Amniotic stem cell (primary cell): Measurements from ENCODE around the gene CPPED1.
A peak's percentile ranks its signal among the peaks of the same experiment; 100 is the strongest.
"Not testable (repeated sequence)": the region's sequence is repeated elsewhere in the genome, so short reads cannot be mapped to it uniquely, and the experiment has no call there.

ENCODE experiments used
- DNase-seq: peaks from one replicate; lab custom pipeline; 2025; lab: John Stamatoyannopoulos, UW

CPPED1 gene

GRCh38 chr16:12802048-12802447, 1.6 kb downstream of the CPPED1 start:
- DNase-seq, result no peak

GRCh38 chr16:12801511-12802042, 2.1 kb downstream of the CPPED1 start:
- peak; percentile 71 for DNase-seq

GRCh38 chr16:12800817-12801216, 2.9 kb downstream of the CPPED1 start:
- DNase-seq, result no peak

- not testable (repeated sequence) for DNase-seq
Measured at GRCh38 chr16:12799996-12800395, 3.7 kb downstream of the CPPED1 start.

GRCh38 chr16:12798846-12799245, 4.8 kb downstream of the CPPED1 start:
- no peak for DNase-seq

GRCh38 chr16:12798171-12798570, 5.5 kb downstream of the CPPED1 start:
- no peak for DNase-seq

- DNase-seq, result no peak
Measured at GRCh38 chr16:12796498-12796897, 7.2 kb downstream of the CPPED1 start.

- DNase-seq, result no peak
Measured at GRCh38 chr16:12794486-12795387, 8.9 kb downstream of the CPPED1 start.

- no peak for DNase-seq
Measured at GRCh38 chr16:12793865-12794240, 9.8 kb downstream of the CPPED1 start.

- DNase-seq, result no peak
Measured at GRCh38 chr16:12793120-12793864, 10.4 kb downstream of the CPPED1 start.

- DNase-seq, result not testable (repeated sequence)
Measured at GRCh38 chr16:12792528-12792927, 11.2 kb downstream of the CPPED1 start.

- no peak for DNase-seq
Measured at GRCh38 chr16:12791340-12791739, 12.3 kb downstream of the CPPED1 start.

- no peak for DNase-seq
Measured at GRCh38 chr16:12788758-12789157, 14.9 kb downstream of the CPPED1 start.

- no peak for DNase-seq
Measured at GRCh38 chr16:12786081-12786480, 17.6 kb downstream of the CPPED1 start.

GRCh38 chr16:12784076-12784475, 19.6 kb downstream of the CPPED1 start:
- DNase-seq, result no peak

GRCh38 chr16:12781777-12782176, 21.9 kb downstream of the CPPED1 start:
- no peak for DNase-seq

GRCh38 chr16:12780467-12780866, 23.2 kb downstream of the CPPED1 start:
- DNase-seq, result no peak

GRCh38 chr16:12778726-12779125, 25.0 kb downstream of the CPPED1 start:
- no peak for DNase-seq

- DNase-seq, result no peak
Measured at GRCh38 chr16:12775656-12776236, 27.9 kb downstream of the CPPED1 start.

GRCh38 chr16:12773221-12773620, 30.5 kb downstream of the CPPED1 start:
- no peak for DNase-seq

GRCh38 chr16:12771341-12771798, 32.3 kb downstream of the CPPED1 start:
- no peak for DNase-seq

- DNase-seq, result no peak
Measured at GRCh38 chr16:12769525-12769924, 34.2 kb downstream of the CPPED1 start.
